Liver (tissue), 9 donors: ENCODE results near the gene PEAK1. TPM values are rescaled to one million over a fixed set of nuclear protein-coding genes. Genes with fewer than 3 reads are reported as not detected.

Experiments used
- DNase-seq: peaks from one replicate; pipeline ENCODE4 v3.0.0-alpha.2; 2017; ENCODE audit warnings: low spot score
- H3K27ac ChIP-seq, 2 donors: one replicate each; pipeline ENCODE4 v1.7.0; 2013; ENCODE audit warnings: inconsistent platforms in 2 of 2, low read length in 2 of 2, control low read depth in 1 of 2, low read depth in 1 of 2, mild to moderate bottlenecking in 1 of 2
- H3K27me3 ChIP-seq, 4 donors: one replicate each; pipeline versions ENCODE4 v1.6.1 to v1.7.0; 2013; ENCODE audit warnings: low read length in 3 of 4, inconsistent platforms in 1 of 4, mild to moderate bottlenecking in 1 of 4, moderate library complexity in 1 of 4; ENCODE audit not compliant: control insufficient read depth in 4 of 4, insufficient read depth in 4 of 4
- H3K36me3 ChIP-seq, 4 donors: one replicate each; pipeline versions ENCODE4 v1.6.1 to v1.7.0; 2013; ENCODE audit warnings: low read length in 3 of 4, mild to moderate bottlenecking in 3 of 4, low read depth in 1 of 4, moderate library complexity in 1 of 4; ENCODE audit not compliant: control insufficient read depth in 4 of 4, insufficient read depth in 3 of 4
- H3K4me1 ChIP-seq, 4 donors: one replicate each; pipeline versions ENCODE4 v1.6.1 to v1.7.0; 2013; ENCODE audit warnings: low read length in 3 of 4, mild to moderate bottlenecking in 3 of 4, moderate library complexity in 1 of 4; ENCODE audit not compliant: control insufficient read depth in 4 of 4, insufficient read depth in 4 of 4
- H3K4me3 ChIP-seq, 3 donors: one replicate each; pipeline versions ENCODE4 v1.6.1 to v1.7.0; 2013; ENCODE audit warnings: low read length in 3 of 3, control low read depth in 1 of 3, low read depth in 1 of 3, mild to moderate bottlenecking in 1 of 3
- H3K9ac ChIP-seq, 2 donors: one replicate each; pipeline ENCODE4 v1.7.0; 2013; ENCODE audit warnings: low read length in 2 of 2, mild to moderate bottlenecking in 2 of 2, moderate library complexity in 2 of 2, control low read depth in 1 of 2, low read depth in 1 of 2
- H3K9me3 ChIP-seq, 4 donors: one replicate each; pipeline versions ENCODE4 v1.6.1 to v1.7.0; 2013; ENCODE audit warnings: low read length in 3 of 4; ENCODE audit not compliant: control insufficient read depth in 4 of 4
- EGR1 ChIP-seq, 2 donors: IDR thresholded peaks; 2 replicates each; pipeline ENCODE4 v1.6.1; 2016 to 2018; ENCODE audit warnings: antibody characterized with exemption in 2 of 2, low read depth in 2 of 2
- FOXA1 ChIP-seq: IDR thresholded peaks from 2 replicates; pipeline ENCODE4 v1.6.1; 2016; ENCODE audit warnings: antibody characterized with exemption
- GABPA ChIP-seq, 2 donors: IDR thresholded peaks in 1 of 2; conservative IDR thresholded peaks in 1 of 2; 2 replicates each; pipeline ENCODE4 v1.6.1; 2016; ENCODE audit warnings: antibody characterized with exemption in 2 of 2, mild to moderate bottlenecking in 1 of 2, moderate library complexity in 1 of 2
- HNF4A ChIP-seq, 2 donors: conservative IDR thresholded peaks; 2 replicates each; pipeline ENCODE4 v1.6.1; 2016; ENCODE audit warnings: antibody characterized with exemption in 2 of 2, mild to moderate bottlenecking in 2 of 2
- JUND ChIP-seq, 2 donors: IDR thresholded peaks; 2 replicates each; pipeline ENCODE4 v1.6.1; 2016; ENCODE audit warnings: antibody characterized with exemption in 2 of 2
- NR2F2 ChIP-seq: IDR thresholded peaks from 2 replicates; pipeline ENCODE4 v1.6.1; 2016; ENCODE audit warnings: antibody characterized with exemption
- RAD21 ChIP-seq, 2 donors: IDR thresholded peaks; 2 replicates each; pipeline ENCODE4 v1.6.1; 2016; ENCODE audit warnings: antibody characterized with exemption in 2 of 2, mild to moderate bottlenecking in 2 of 2
- RXRA ChIP-seq, 2 donors: IDR thresholded peaks; 2 replicates each; pipeline ENCODE4 v1.6.1; 2017 to 2018; ENCODE audit warnings: antibody characterized with exemption in 2 of 2, mild to moderate bottlenecking in 1 of 2
- SP1 ChIP-seq: IDR thresholded peaks from 2 replicates; pipeline ENCODE4 v1.6.1; 2018; ENCODE audit warnings: antibody characterized with exemption, mild to moderate bottlenecking
- TAF1 ChIP-seq: conservative IDR thresholded peaks from 2 replicates; pipeline ENCODE4 v1.6.1; 2016; ENCODE audit warnings: antibody characterized with exemption, mild to moderate bottlenecking
- YY1 ChIP-seq: IDR thresholded peaks from 2 replicates; pipeline ENCODE4 v1.6.1; 2016; ENCODE audit warnings: antibody characterized with exemption, mild to moderate bottlenecking
- WGBS: extraction: QIAGEN DNeasy Blood & Tissue Kit; methylation state at CpG from one replicate; pipeline ENCODE4 v1.1.7; 2013; 5-methylcytosine and 5-hydroxymethylcytosine counted together
- polyA plus RNA-seq, 2 donors: library from polyadenylated mRNA; stranded (reverse) in 1 of 2; unstranded in 1 of 2; fragments of 200-250 nt in 1 of 2; fragments of >200 nt in 1 of 2; fragmentation: Nextera tagmentation in 1 of 2; extraction: Ambion mirVana in 1 of 2; gene quantifications; one replicate each; pipeline versions ENCODE4 v1.2.1 to v1.2.3, GENCODE V29; 2013 to 2015
- total RNA-seq, 2 donors: library from RNA; depleted of rRNA; stranded (reverse); fragments of >200 nt; gene quantifications; one replicate each; pipeline ENCODE4 v1.2.3, GENCODE V29; 2014
- TF ChIP-seq, protein P1 (sequence below): IDR thresholded peaks from 2 replicates; pipeline ENCODE4 v1.6.1; 2016; ENCODE audit warnings: antibody characterized with exemption, mild to moderate bottlenecking
- TF ChIP-seq, protein P2 (sequence below): fragments of 150-350 bp; IDR thresholded peaks from 2 replicates; pipeline ENCODE4 v1.5.1; 2017; ENCODE audit warnings: improper control_type of control experiment, low read depth, low read length; ENCODE audit not compliant: missing input control
- TF ChIP-seq, protein P3 (sequence below): IDR thresholded peaks from 2 replicates; pipeline ENCODE4 v1.6.1; 2016; ENCODE audit warnings: antibody characterized with exemption
- donor health status: healthy.
- donor health status: healthy.
- donor health status: healthy.
- donor health status: healthy.
- donor health status: healthy.

Gene PEAK1
- total and polyA plus RNA-seq, 4 donors = 1.8 to 14.9 (median 5.8) TPM

DNA sequence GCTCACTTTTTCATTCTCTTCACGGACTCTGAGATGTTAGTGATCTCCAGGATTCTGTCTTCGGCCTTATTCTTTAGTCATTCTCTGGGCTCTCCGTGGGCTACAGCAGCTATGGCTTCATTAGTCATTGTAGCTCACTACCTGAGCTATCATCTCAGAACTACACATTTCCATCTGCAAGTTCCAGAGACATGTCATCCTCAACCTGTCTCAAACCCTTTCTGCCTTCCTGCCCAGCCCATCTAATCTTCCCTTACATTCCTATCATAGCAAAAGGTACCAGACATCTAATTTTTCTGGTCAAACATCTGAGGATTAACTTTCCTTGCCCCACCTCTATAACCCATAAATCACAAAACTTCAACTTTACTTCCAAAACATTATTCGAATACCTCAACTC, 362.2 kb downstream of the PEAK1 start:
- H3K9me3 ChIP-seq = no peaks in the 10 kb centered on the region
- H3K27ac ChIP-seq = no peak overlapping the region
- peaks cover 0 to 2% (median 0%) of the 10 kb centered on the region in 4 donors for H3K36me3 ChIP-seq
- no peak for DNase-seq
- H3K9ac ChIP-seq = no peak overlapping the region
- H3K27me3 ChIP-seq = no peaks in the 10 kb centered on the region
- no peak overlapping the region for H3K4me3 ChIP-seq
- H3K4me1 ChIP-seq = peaks cover 3 to 29% (median 28%) of the 10 kb centered on the region in 4 donors
- 95% methylated on average over 4 of the region's 4 CpGs for WGBS
- TF ChIP-seq EGR1 (IDR thresholded peaks at IDR 0.05; ENCODE audit: low read depth in 2 of 2) (no peak), HNF4A (conservative IDR thresholded peaks at IDR 0.05) (no peak), FOXA1 (no peak), YY1 (no peak), GABPA (IDR thresholded peaks at IDR 0.05 in 1 of 2, conservative IDR thresholded peaks at IDR 0.05 in 1 of 2) (no peak), RXRA (IDR thresholded peaks at IDR 0.05) (no peak)
- TF ChIP-seq, protein P1, sequence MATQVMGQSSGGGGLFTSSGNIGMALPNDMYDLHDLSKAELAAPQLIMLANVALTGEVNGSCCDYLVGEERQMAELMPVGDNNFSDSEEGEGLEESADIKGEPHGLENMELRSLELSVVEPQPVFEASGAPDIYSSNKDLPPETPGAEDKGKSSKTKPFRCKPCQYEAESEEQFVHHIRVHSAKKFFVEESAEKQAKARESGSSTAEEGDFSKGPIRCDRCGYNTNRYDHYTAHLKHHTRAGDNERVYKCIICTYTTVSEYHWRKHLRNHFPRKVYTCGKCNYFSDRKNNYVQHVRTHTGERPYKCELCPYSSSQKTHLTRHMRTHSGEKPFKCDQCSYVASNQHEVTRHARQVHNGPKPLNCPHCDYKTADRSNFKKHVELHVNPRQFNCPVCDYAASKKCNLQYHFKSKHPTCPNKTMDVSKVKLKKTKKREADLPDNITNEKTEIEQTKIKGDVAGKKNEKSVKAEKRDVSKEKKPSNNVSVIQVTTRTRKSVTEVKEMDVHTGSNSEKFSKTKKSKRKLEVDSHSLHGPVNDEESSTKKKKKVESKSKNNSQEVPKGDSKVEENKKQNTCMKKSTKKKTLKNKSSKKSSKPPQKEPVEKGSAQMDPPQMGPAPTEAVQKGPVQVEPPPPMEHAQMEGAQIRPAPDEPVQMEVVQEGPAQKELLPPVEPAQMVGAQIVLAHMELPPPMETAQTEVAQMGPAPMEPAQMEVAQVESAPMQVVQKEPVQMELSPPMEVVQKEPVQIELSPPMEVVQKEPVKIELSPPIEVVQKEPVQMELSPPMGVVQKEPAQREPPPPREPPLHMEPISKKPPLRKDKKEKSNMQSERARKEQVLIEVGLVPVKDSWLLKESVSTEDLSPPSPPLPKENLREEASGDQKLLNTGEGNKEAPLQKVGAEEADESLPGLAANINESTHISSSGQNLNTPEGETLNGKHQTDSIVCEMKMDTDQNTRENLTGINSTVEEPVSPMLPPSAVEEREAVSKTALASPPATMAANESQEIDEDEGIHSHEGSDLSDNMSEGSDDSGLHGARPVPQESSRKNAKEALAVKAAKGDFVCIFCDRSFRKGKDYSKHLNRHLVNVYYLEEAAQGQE = no peak

DNA sequence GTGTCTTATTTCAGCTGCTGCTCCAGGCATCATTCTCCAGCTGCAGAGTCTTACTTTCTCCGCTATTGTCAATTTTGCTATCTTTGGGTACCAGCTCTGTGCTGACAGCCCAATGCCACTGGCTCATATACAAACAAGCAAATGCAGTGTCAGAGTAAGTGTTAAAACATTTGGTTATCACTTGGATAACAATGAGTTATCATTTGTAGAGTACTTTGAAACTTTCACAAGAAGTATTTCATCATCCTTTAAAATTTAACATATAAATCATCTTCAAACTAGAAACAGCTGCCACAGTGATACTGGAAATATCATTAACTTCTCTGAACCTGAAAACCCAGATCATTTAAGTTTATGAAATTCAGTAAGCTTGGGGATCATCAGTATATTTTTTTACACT, 362.8 kb downstream of the PEAK1 start:
- Histone ChIP-seq H3K4me1 (peaks cover 3 to 29% (median 27%) of the 10 kb centered on the region in 4 donors), H3K27ac (no peak overlapping the region), H3K9ac (no peak overlapping the region), H3K27me3 (no peaks in the 10 kb centered on the region), H3K36me3 (peaks cover 0 to 7% (median 1%) of the 10 kb centered on the region in 4 donors), H3K9me3 (no peaks in the 10 kb centered on the region), H3K4me3 (no peak overlapping the region)
- TF ChIP-seq, protein P2, sequence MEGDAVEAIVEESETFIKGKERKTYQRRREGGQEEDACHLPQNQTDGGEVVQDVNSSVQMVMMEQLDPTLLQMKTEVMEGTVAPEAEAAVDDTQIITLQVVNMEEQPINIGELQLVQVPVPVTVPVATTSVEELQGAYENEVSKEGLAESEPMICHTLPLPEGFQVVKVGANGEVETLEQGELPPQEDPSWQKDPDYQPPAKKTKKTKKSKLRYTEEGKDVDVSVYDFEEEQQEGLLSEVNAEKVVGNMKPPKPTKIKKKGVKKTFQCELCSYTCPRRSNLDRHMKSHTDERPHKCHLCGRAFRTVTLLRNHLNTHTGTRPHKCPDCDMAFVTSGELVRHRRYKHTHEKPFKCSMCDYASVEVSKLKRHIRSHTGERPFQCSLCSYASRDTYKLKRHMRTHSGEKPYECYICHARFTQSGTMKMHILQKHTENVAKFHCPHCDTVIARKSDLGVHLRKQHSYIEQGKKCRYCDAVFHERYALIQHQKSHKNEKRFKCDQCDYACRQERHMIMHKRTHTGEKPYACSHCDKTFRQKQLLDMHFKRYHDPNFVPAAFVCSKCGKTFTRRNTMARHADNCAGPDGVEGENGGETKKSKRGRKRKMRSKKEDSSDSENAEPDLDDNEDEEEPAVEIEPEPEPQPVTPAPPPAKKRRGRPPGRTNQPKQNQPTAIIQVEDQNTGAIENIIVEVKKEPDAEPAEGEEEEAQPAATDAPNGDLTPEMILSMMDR = no peak
- 98% methylated on average over 1 of the region's 1 CpG for WGBS
- no peak for DNase-seq

DNA sequence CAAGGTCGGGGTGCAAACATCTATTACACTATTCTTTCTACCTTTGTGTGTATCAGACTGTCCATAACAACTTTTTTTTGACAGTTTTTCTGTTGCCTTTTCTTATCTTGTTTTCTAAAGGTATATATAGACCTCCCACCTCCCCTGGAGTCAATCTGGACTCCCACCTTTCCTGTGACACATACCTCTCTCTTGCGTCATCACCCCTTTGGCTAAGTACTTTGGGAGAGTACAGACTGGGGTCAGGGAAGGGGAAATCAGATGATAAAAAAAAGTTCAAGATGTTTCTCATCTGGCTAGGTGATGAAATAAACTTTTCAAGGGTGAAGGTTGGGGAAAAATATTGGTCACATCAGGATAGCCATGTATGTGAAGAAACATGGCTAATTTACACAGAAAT, 366.2 kb downstream of the PEAK1 start:
- Histone ChIP-seq H3K4me1 (peaks cover 0 to 7% (median 6%) of the 10 kb centered on the region in 4 donors), H3K27me3 (no peaks in the 10 kb centered on the region), H3K9me3 (no peaks in the 10 kb centered on the region), H3K9ac (no peak overlapping the region), H3K36me3 (peaks cover 0 to 7% (median 3%) of the 10 kb centered on the region in 4 donors), H3K4me3 (no peak overlapping the region), H3K27ac (no peak overlapping the region)
- TF ChIP-seq FOXA1 (no peak), TAF1 (no peak), JUND (IDR thresholded peaks at IDR 0.05) (no peak), EGR1 (IDR thresholded peaks at IDR 0.05; ENCODE audit: low read depth in 2 of 2) (no peak), RAD21 (IDR thresholded peaks at IDR 0.05) (no peak), SP1 (no peak), HNF4A (conservative IDR thresholded peaks at IDR 0.05) (no peak), NR2F2 (no peak)
- TF ChIP-seq, protein P1 = no peak
- TF ChIP-seq, protein P2 = no peak
- TF ChIP-seq, protein P3, sequence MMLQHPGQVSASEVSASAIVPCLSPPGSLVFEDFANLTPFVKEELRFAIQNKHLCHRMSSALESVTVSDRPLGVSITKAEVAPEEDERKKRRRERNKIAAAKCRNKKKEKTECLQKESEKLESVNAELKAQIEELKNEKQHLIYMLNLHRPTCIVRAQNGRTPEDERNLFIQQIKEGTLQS = no peak
- WGBS = 95% methylated on average over 2 of the region's 2 CpGs
- DNase-seq = no peak
